ENCODE data around the gene IER5.
"Not testable (repeated sequence)": the region's sequence is repeated elsewhere in the genome, so short reads cannot be mapped to it uniquely, and the experiment has no call there.

Gene IER5

GRCh38 chr1:181088079-181089016, at the start of gene IER5:
TSS of gene IER5 (plus strand) at chr1:181088700. CDS start at chr1:181088903, 203 bp downstream.
- DNase-seq, result peak; percentile 96

- no peak for DNase-seq
Measured at GRCh38 chr1:181040284-181040865, 48.1 kb upstream of the IER5 start.

DNA sequence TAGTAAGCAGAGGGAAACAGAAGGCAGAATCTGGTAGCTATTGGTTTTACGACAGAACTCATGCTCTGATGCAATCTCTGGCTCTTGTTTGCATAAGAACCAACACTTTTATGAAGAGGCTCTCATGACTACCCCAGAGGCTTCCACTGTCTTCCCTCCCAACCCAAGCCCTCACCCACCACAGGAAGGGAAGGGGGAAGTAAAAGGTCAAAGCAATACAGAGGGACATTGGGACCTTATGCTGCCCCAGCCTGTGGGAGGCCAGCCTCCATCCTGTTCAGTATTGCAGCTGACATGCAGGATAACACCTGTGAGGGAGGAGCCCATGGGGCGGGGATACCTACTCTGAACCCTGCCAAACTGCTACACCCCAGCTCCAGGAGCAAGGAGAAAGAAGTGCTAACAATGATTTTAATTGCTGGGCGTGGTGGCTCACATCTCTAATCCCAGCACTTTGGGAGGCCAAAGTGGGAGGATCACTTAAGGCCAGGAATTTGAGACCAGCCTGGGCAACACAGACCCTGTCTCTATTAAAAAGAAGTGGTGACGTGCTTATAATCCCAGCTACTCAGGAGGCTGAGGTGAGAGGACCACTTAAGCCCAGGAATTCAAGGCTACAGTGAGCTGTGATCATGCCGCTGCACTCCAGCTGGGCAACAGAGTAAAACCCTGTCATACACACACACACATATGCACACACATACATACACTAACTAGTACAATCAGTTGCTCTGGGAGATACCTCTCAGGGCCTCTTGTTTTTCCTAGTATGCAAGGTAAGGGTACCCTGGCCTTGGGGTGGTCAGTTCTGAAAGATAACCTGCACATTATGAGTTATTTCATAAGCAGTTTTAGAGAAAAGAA, 45.2 kb upstream of the IER5 start:
- DNase-seq, result no peak

- no peak for DNase-seq
Measured at GRCh38 chr1:181044449-181044966, 44.0 kb upstream of the IER5 start.

DNA sequence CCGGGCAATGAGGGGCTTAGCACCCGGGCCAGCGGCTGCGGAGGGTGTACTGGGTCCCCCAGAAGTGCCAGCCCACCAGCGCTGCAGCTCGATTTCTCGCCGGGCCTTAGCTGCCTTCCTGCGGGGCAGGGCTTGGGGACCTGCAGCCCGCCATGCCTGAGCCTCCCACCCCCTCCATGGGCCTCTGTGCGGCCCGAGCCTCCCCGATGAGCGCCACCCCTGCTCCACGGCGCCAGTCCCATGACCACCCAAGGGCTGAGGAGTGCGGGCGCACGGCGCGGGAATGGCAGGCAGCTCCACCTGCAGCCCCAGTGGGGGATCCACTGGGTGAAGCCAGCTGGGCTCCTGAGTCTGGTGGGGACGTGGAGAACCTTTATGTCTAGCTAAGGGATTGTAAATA, 42.6 kb upstream of the IER5 start:
- DNase-seq, result not testable (repeated sequence)

- no peak for DNase-seq
Measured at GRCh38 chr1:181049378-181049777, 39.1 kb upstream of the IER5 start.

- DNase-seq, result no peak
Measured at GRCh38 chr1:181050922-181051321, 37.6 kb upstream of the IER5 start.

- DNase-seq, result no peak
Measured at GRCh38 chr1:181056560-181056959, 31.9 kb upstream of the IER5 start.

- no peak for DNase-seq
Measured at GRCh38 chr1:181057079-181057478, 31.4 kb upstream of the IER5 start.

DNA sequence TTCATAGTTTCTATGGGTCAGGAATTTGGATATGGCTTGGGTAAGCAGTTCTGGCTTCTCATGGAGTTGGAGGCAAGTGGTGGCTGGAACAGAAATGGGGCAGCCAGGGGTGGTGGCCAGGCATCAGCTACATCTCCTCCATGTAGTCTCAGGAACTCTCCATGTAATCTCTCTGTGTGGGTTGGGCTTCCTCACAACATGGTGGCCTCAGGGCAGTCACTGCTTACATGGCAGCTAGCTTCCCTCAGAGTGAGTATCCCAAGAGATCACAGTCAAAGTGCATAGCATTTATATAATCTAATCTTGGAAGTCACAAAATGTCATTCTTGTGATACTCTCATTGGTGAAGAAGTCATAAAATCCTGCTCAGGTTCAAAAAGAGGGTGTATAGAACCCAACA, 29.1 kb upstream of the IER5 start:
- no peak for DNase-seq

GRCh38 chr1:181060066-181060465, 28.4 kb upstream of the IER5 start:
- no peak for DNase-seq

DNA sequence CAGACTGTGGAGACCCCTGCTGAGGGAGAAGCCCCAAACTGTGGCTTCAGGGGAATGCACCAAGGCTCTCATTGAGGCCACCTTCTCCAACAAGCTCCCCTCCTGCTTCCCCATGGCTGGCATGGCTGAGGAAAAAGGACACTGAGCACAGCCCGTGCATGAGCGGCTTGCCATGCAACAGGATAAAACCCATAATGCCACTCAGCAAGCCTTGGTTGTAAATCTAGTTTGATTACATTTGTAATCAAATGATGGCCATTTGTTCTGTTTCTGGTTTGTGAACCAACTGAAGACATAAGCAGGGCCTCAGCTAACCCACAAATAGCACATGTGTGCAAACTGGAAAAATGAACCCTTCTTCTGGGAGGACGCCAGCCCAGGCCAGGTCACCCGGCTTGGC, 27.6 kb upstream of the IER5 start:
- not testable (repeated sequence) for DNase-seq

GRCh38 chr1:181061487-181061886, 27.0 kb upstream of the IER5 start:
- DNase-seq, result no peak

DNA sequence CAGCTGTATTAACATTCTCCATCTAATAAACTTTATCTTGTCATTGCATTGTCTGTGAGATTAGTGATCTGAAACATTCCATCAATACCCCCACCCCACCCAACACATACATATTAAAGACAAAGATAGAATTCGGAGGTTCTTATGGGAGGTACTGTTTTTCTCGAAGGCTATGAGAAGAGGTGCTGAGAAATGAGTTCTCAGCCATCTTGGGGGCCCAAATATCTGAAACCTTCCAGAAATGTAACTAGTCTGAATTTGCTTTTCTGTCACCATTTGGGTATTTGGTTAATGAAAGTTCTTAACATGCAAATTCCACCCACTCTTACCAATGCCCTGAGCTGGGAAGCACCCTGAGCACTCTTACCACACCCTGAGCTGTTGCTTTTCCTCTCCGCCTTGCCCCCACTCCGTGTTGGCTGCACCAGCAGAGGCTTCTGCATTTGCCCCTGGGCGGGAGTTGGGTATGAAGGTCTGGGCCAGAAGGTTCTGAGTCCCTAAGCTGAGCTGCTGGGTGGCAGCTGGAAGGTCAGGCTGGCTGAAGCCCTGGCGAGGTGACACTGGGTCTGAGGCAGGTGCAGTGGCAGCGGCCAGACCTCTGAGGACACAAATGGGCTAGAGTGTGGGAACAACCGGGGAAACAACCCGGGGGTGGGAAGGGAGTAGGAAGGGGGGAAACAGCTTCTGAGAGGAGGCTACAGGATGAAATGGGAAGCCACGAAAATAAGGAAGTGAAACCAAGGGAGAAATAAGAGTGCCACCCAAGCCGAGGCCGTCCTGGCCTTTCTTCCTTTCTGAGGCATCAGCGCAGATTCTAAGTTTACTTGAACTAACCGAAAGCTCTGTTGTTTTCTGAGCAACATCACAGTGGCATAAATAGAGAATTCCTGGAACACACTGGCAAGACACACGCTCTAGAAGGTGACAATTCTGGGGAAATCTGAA, 26.3 kb upstream of the IER5 start:
- no peak for DNase-seq

GRCh38 chr1:181062836-181063428, 25.6 kb upstream of the IER5 start:
- no peak for DNase-seq

DNA sequence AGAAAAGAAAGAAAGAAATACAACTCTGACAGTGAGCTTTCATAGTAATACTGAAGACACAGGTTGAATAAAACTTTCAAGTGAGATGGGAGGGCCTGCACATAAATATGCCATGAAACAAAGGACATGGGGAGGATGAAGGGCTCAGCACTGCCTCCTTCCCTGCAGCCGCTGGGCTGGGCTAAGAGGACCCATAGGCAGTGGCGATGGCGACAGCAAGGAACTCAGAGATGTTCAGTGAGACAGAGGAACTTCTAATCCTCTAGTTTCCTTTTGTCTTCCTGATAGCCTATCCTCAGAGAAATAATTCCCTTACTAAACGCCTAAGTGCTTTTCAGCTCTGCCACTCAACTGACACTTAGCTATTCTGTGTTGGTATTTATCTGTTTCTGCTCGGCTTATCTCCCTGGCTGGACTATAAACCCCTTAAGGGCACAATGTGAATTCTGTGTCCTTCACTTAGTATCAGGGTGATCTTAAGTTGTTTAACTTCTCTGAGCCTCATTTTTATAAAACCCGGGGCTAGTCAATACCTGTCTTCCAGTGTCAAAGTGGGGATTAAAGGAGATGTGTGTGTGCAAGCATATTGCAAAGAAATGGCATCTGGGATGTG, 24.4 kb upstream of the IER5 start:
- no peak for DNase-seq

GRCh38 chr1:181064702-181065101, 23.8 kb upstream of the IER5 start:
- no peak for DNase-seq

DNA sequence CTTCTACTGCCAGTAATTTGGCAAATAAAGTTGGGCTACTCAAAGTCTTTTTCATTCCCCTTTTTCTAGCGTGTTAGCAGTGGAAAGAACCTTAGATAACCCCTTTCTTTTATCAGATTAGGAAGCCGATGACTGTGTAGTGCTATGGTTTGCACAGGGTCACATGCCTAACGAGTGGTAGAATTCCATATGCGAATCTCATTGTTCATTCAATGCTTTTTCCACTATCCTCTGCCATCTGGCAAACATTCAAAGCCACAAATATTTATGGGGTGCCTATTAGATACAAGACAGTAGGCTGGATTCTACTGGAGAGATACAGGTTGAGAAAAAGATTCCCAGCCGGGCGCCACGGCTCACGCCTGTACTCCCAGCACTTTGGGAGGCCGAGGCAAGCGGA, 14.9 kb upstream of the IER5 start:
- DNase-seq, result no peak

DNA sequence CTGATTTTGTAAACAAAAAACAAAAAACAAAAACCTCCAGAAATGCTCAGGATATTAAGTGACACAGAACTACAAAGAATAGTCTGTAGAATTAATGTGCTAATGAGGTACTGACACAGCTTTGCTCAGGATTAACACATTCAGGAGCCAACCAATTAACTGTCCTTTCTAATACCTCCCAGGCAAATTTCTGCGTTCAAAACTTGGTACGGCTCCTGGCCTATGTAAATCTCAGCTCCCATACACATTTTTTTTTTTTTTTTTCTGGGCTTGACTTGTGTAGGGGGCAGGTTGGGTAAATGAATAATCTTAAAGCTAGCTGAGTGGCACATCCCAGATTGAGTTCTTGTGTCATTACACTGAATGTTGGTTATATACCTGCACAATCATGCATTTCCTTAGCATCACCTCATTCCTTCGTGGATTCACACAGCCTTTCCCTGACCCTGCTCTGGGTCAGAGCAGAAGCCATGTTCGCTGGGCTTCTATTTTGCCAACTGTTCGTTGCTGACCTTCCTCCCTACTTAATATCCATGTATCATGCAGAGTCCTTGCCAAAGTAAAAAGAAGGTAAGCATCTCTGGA, 12.6 kb upstream of the IER5 start:
- no peak for DNase-seq

- DNase-seq, result no peak
Measured at GRCh38 chr1:181076852-181077251, 11.6 kb upstream of the IER5 start.

All from NCI-H774 (cell line).